Measurements from ENCODE around the gene COA7.
"Not testable (repeated sequence)": the region's sequence is repeated elsewhere in the genome, so short reads cannot be mapped to it uniquely, and the experiment has no call there.

Gene COA7

DNA sequence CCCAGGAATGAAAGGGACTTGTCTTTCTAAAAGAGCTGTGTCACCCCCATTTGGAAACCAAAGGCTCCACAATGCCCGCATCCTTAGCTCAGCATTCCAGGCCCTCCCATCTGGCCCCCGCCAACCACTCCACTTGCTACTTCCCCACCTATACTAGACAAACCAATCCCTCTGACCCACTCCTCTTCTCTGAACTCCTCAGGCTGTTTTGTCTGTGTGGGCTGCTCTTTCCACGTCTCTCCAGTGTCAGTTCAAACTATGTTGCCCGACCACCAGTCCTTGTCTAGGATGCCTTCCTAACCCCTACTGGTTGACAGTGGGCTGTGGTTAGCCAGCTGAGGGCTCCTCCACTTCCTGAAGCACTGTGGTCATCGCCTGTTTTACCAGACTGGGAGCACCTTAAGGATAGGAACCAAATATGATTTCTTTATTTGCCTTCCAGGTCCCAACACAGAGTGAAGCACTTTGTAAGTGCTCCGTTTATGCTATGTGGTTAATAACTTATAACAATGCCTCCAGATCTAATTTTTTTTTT lies 8.1 kb upstream of the COA7 start:
- DNase-seq (ENCODE audit: low spot score) = no peak

GRCh38 chr1:52702886-52703787 lies 5.0 kb upstream of the COA7 start:
- DNase-seq (ENCODE audit: low spot score) = peak; percentile 56

DNA sequence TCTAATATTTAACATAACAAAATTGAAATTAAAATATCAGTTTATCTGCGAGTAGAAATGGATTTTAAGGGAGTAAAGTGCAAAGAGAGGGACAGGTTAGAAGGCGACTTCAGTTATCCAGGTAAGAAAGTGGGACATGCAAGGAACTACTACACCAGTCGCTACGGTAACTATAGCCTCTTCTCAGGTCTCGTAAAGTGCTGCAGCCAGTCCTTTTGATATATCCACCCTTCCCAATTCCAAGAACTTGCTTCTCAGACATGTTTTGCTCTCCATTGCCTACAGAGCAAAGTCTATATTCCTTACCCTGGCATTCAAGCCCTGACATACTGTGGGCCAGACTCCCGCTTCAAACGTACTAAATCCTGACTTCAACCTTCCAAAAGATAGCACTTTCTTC lies 2.5 kb downstream of the COA7 start:
- no peak for DNase-seq (ENCODE audit: low spot score)

DNA sequence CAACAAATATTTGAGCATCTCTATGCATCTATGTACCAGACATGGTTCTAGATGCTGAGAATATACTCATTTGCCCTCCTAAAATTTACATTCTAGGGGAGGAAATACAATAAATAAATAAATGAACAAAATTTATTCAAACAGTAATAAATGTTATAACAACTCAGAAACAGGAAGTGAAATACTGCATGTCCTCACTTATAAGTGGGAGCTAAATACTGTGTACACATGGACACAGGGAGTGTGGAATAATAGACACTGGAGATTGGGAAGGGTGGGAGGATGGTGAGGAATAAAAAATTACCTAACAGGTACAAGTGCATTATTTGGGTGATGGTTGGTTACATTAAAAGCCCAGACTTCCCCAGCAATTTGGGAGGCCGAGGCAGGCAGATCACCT lies 4.3 kb downstream of the COA7 start:
- DNase-seq (ENCODE audit: low spot score) = no peak

DNA sequence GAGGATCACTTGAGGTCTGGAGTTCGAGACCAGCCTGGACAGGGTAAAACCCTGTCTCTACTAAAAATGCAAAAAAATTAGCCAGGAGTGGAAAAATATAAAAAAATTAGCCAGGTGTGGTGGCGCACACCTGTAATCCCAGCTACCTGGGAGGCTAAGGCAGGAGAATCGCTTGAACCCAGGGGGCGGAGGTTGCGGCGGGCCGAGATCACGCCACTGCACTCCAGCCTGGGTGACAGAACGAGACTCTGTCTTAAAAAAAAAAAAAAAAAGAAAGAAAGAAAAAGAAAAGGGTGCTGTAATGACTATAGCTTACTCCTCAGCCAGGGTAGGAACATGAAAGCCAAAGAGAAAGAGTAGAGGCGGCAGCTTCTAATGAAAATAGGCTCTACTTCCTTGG lies 4.8 kb downstream of the COA7 start:
- not testable (repeated sequence) for DNase-seq (ENCODE audit: low spot score)

- no peak for DNase-seq (ENCODE audit: low spot score)
Measured at GRCh38 chr1:52692697-52693096, 5.5 kb downstream of the COA7 start.

- DNase-seq (ENCODE audit: low spot score) = no peak
Measured at GRCh38 chr1:52691821-52692220, 6.3 kb downstream of the COA7 start.

- no peak for DNase-seq (ENCODE audit: low spot score)
Measured at GRCh38 chr1:52686830-52687229, 11.3 kb downstream of the COA7 start.

DNA sequence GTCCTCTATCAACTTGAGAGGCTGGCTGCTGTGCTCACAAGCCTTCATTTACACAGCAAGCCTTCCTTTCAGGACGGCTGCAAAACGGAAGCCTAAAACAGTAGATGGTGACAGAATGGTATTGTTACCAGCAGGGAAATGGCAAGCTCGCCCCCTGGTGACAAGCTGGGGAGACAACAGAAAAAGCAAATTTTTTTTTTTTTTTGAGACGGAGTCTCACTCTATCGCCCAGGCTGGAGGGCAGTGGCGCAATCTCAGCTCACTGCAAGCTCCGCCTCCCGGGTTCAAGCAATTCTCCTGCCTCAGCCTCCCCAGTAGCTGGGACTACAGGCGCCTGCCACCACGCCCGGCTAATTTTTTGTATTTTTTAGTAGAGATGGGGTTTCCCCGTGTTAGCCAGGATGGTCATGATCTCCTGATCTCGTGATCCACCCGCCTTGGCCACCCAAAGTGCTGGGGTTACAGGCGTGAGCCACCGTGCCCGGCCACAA lies 11.8 kb downstream of the COA7 start:
- peak; percentile 44 for DNase-seq (ENCODE audit: low spot score)

DNA sequence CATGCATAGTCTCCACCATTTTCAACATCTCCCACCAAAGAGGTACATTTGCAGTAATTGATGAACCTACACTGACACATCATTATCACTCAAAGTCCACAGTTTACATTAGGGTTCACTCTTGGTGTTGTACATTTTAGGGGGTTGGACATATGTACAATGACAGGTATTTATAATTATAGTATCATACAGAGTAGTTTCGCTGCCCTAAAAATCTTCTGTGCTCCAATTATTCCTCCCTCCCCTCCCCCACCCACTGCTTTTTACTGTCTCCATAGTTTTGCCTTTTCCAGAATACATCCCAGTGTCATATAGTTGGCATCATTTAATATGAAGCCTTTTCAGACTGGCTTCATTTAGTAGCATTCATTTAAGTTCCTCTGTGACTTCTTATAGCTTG lies 13.6 kb downstream of the COA7 start:
- DNase-seq (ENCODE audit: low spot score) = no peak

- DNase-seq (ENCODE audit: low spot score) = no peak
Measured at GRCh38 chr1:52683367-52683940, 14.7 kb downstream of the COA7 start.

GRCh38 chr1:52681136-52681535 lies 17.0 kb downstream of the COA7 start:
- no peak for DNase-seq (ENCODE audit: low spot score)

DNA sequence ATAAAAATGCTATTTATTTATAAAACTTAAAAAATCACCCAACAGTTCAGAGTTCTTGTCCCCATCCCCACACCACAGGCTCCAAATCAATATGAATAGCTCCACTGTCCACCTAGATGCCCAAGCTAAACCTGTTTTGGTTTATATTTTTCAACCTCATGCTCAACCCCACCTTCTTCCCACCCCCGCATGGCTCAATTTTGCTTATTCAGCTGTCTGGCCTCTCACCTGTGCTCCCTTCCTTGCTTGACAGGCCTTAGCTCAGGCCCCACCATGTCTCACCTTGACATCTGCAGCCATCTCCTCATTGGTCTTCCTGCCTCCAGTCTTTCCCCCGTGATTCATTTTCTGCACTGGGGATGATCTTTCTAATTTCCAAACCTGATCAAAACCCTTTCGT lies 17.8 kb downstream of the COA7 start:
- DNase-seq (ENCODE audit: low spot score) = no peak

DNA sequence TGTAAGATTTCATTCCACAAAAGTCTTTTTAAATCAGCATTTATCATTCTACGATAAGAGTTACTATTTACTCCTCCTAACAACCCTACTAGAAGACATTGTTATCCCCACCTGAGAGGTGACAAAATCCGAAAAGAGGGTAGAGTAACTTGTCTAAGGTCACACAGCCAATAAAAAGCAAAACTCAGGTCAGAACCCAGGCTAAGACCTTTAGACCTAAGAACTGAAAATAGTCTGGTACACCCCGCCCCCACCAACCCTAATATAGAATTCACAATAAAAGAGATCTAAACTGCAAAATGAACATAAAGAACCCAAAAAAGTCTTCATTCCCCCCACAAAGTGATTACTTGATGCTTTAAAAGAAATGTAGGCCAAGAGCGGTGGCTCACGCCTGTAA lies 18.6 kb downstream of the COA7 start:
- no peak for DNase-seq (ENCODE audit: low spot score)

- no peak for DNase-seq (ENCODE audit: low spot score)
Measured at GRCh38 chr1:52679048-52679447, 19.1 kb downstream of the COA7 start.

DNA sequence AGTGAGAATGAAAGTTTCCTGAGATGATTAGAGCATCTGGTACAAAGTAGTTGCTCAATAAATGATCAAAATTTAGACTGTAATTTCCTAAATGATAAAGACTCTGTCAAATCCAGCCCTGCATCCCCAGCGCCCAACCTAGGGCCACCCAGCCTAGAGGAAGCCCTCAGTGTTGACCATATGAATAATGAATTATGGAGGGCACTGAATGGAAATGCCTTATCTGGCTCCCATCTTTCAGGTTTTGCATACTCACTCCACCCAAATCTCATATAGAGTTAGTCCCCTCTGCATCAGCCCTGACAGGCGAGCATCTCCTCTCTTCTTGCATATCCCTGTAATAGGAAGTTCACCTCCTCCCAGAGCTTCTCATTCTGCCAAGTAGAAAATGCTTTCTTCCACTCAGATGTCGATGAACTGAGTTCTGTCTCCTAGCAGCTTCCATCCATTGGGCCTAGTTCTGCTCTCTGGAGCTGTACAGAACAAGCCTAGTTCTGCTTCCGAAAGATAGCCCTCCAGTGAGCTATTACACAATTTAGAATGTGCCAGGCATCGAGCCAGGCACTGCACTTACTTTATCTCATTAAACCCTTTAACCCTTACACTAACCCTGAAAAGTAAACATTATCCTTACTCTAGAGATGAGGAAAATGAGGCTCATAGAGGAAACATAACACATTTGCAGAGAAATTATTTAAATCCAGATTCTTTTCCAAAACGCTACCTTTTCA lies 20.9 kb downstream of the COA7 start:
- no peak for DNase-seq (ENCODE audit: low spot score)

GRCh38 chr1:52676249-52676903 lies 21.8 kb downstream of the COA7 start:
- DNase-seq (ENCODE audit: low spot score) = no peak

GRCh38 chr1:52674497-52675384 lies 23.4 kb downstream of the COA7 start:
- DNase-seq (ENCODE audit: low spot score) = no peak

DNA sequence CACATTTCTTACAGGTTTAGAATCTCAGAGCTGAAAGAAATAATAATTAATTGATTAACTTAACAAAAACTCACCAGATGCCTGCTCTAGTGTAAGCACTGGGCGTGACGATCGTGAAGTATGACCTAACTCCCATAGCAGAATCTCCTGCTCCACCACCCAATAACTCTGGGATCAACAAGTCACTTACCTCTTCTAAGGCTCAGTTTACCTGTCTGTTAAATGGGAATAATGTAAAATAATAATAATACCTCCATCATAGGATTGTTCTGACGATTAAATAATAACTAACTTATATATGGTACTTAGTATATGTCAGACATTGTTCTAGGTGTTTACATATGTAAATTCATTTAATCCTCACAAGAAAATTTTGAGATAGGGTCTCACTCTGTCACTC lies 24.6 kb downstream of the COA7 start:
- no peak for DNase-seq (ENCODE audit: low spot score)

GRCh38 chr1:52672946-52673345 lies 25.2 kb downstream of the COA7 start:
- DNase-seq (ENCODE audit: low spot score) = no peak

GRCh38 chr1:52670604-52671003 lies 27.5 kb downstream of the COA7 start:
- DNase-seq (ENCODE audit: low spot score) = no peak

All from hematopoietic multipotent progenitor cell treated with erythropoietin and hydrocortisone succinate and interleukin-3 and kit ligand, for 15 days (in vitro differentiated cells).